PC-9 (cell line): Measurements from ENCODE around the gene METTL16. TPM values are rescaled to one million over a fixed set of nuclear protein-coding genes. Genes with fewer than 3 reads are reported as not detected.

ENCODE experiments used
- BruUV-seq: library from RNA; stranded (reverse); fragments of 400-500 nt; replicated peaks from 2 replicates; lab custom pipeline; 2021; lab: Mats Ljungman, UMichigan
- CTCF ChIA-PET: fragments of 300-600 bp; sonication (Branson Sonifier 250); formaldehyde crosslinking; loops from one replicate; lab custom pipeline; 2022; ENCODE audit warnings: antibody characterized with exemption; lab: Charles Lee
- POLR2A ChIA-PET: fragments of 300-600 bp; sonication (Branson Sonifier 250); formaldehyde crosslinking; loops from one replicate; lab custom pipeline; 2022; ENCODE audit warnings: antibody characterized with exemption; ENCODE audit not compliant: unreplicated experiment; lab: Charles Lee
- DNase-seq, 2 experiments: peaks; one replicate each; pipeline versions ENCODE4 v3.0.0 to v3.0.0-alpha.2; 2015 to 2022; ENCODE audit warnings: mixed read lengths in 1 of 2
- H2AFZ ChIP-seq: fragments of 200-600 bp; sonication (generic); 2 replicates; pipeline ENCODE4 v1.8.1; 2017; ENCODE audit warnings: antibody characterized with exemption
- H3F3A ChIP-seq: fragments of 200-600 bp; sonication (generic); 2 replicates; pipeline ENCODE4 v1.8.1; 2017; ENCODE audit warnings: antibody characterized with exemption, mild to moderate bottlenecking, low read depth; ENCODE audit not compliant: insufficient read depth
- H3K27ac ChIP-seq: fragments of 200-600 bp; sonication (generic); 2 replicates; pipeline ENCODE4 v1.6.1; 2016; ENCODE audit warnings: mixed run types
- H3K27me3 ChIP-seq: fragments of 200-600 bp; sonication (generic); 2 replicates; pipeline ENCODE4 v1.6.1; 2016; ENCODE audit warnings: low read depth, mixed run types; ENCODE audit not compliant: insufficient read depth
- H3K36me3 ChIP-seq: fragments of 200-600 bp; sonication (generic); 2 replicates; pipeline ENCODE4 v1.6.1; 2016; ENCODE audit warnings: low read depth, mixed run types
- H3K4me1 ChIP-seq: fragments of 200-600 bp; sonication (generic); replicated peaks from 2 replicates; pipeline ENCODE4 v1.6.1; 2016; ENCODE audit warnings: mixed run types; ENCODE audit not compliant: insufficient read depth
- H3K4me2 ChIP-seq: fragments of 200-600 bp; sonication (generic); 2 replicates; pipeline ENCODE4 v1.6.1; 2017; ENCODE audit warnings: mixed run types
- H3K4me3 ChIP-seq: fragments of 200-600 bp; sonication (generic); 2 replicates; pipeline ENCODE4 v1.6.1; 2016; ENCODE audit warnings: mixed run types
- H3K79me2 ChIP-seq: fragments of 200-600 bp; sonication (generic); 2 replicates; pipeline ENCODE4 v1.6.1; 2017; ENCODE audit warnings: low read depth, mixed run types
- H3K9me2 ChIP-seq: fragments of 200-600 bp; sonication (generic); 2 replicates; pipeline ENCODE4 v1.8.1; 2017; ENCODE audit warnings: mild to moderate bottlenecking; ENCODE audit not compliant: insufficient read depth
- H3K9me3 ChIP-seq: fragments of 200-600 bp; sonication (generic); 2 replicates; pipeline ENCODE4 v1.8.1; 2016; ENCODE audit warnings: low read depth; ENCODE audit not compliant: insufficient read depth
- H4K20me1 ChIP-seq: fragments of 200-600 bp; sonication (generic); 2 replicates; pipeline ENCODE4 v1.8.1; 2017; ENCODE audit not compliant: insufficient read depth
- EZH2 ChIP-seq: fragments of 200-600 bp; sonication (generic); IDR thresholded peaks from 2 replicates; pipeline ENCODE4 v1.8.0; 2017; ENCODE audit warnings: antibody characterized with exemption, low read depth
- intact Hi-C: fragments of 100-400 bp; cut with micrococcal nuclease; formaldehyde crosslinking; loops from one replicate; pipeline ENCODE4 v1.10.0; 2022; ENCODE audit not compliant: unreplicated experiment
- total RNA-seq: library from RNA; stranded (reverse); gene quantifications from 2 replicates; pipeline ENCODE4 v1.2.3, GENCODE V29; 2021
- TF ChIP-seq, protein P1 (sequence below): fragments of 200-600 bp; sonication (generic); conservative IDR thresholded peaks from 2 replicates; pipeline ENCODE4 v1.6.1; 2017; ENCODE audit warnings: mixed run types, antibody characterized with exemption, mild to moderate bottlenecking, moderate library complexity

Gene METTL16
- total RNA-seq, 1 experiment from 2014 or later: 46.2 TPM

DNA sequence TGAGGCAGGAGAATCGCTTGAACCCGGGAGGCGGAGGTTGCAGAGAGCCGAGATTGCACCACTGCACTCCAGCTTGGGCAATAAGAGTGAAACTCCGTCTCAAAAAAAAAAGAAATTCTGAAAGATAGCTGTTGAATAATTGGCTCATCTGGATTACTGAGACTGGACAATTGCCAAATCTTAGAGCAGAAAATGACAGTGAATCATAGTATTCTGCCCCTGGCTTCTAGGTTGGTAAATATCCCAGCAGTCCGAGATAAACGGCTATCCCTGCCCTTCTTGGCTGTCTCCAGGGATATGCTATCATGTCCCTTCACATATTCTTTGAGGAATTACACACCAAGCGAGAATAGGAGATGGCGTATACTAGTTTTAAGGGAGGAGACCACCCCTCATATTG, 35.5 kb upstream of the METTL16 start:
- POLR2A ChIA-PET: interaction anchor here (0.6 kb wide), 1 partner anchor 162 kb away, joined by 15 read pairs; no protein-coding TSS in a partner anchor
- no TSS peak for BruUV-seq
- Histone ChIP-seq H3F3A (peaks cover 9% of the 10 kb centered on the region; the same call in 1 of the 2 replicates), H3K79me2 (no peaks in the 10 kb centered on the region), H3K4me2 (peak overlapping the region; percentile 33; the same call in 1 of the 2 replicates), H3K4me3 (no peak overlapping the region), H2AFZ (no peak overlapping the region), H4K20me1 (no peaks in the 10 kb centered on the region), H3K9me3 (no peaks in the 10 kb centered on the region), H3K9me2 (no peaks in the 10 kb centered on the region), H3K27ac (no peak overlapping the region), H3K27me3 (no peaks in the 10 kb centered on the region), H3K36me3 (no peaks in the 10 kb centered on the region), H3K4me1 (0 out of 2 replicates have a peak, but pooled peaks cover 8% of the 10 kb centered on the region)
- CTCF ChIA-PET: interaction anchor here (0.6 kb wide), 1 partner anchor 88 kb away, joined by 4 read pairs; no protein-coding TSS in a partner anchor
- intact Hi-C loops: no loop called here
- TF ChIP-seq, protein P1, sequence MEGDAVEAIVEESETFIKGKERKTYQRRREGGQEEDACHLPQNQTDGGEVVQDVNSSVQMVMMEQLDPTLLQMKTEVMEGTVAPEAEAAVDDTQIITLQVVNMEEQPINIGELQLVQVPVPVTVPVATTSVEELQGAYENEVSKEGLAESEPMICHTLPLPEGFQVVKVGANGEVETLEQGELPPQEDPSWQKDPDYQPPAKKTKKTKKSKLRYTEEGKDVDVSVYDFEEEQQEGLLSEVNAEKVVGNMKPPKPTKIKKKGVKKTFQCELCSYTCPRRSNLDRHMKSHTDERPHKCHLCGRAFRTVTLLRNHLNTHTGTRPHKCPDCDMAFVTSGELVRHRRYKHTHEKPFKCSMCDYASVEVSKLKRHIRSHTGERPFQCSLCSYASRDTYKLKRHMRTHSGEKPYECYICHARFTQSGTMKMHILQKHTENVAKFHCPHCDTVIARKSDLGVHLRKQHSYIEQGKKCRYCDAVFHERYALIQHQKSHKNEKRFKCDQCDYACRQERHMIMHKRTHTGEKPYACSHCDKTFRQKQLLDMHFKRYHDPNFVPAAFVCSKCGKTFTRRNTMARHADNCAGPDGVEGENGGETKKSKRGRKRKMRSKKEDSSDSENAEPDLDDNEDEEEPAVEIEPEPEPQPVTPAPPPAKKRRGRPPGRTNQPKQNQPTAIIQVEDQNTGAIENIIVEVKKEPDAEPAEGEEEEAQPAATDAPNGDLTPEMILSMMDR: no peak
- no peak for TF ChIP-seq EZH2
- DNase-seq: no peak

- Histone ChIP-seq H3F3A (peaks cover 9% of the 10 kb centered on the region; the same call in 1 of the 2 replicates), H3K79me2 (no peaks in the 10 kb centered on the region), H3K4me1 (0 out of 2 replicates have a peak, but pooled peaks cover 8% of the 10 kb centered on the region), H4K20me1 (no peaks in the 10 kb centered on the region), H3K27ac (no peak overlapping the region), H3K4me2 (no peak overlapping the region), H3K36me3 (no peaks in the 10 kb centered on the region), H3K9me2 (no peaks in the 10 kb centered on the region), H2AFZ (no peak overlapping the region), H3K27me3 (no peaks in the 10 kb centered on the region), H3K4me3 (no peak overlapping the region), H3K9me3 (no peaks in the 10 kb centered on the region)
- ChIA-PET POLR2A (no interaction called here), CTCF (no interaction called here)
- TF ChIP-seq, protein P1: no peak
- no peak for TF ChIP-seq EZH2
- no TSS peak for BruUV-seq
- intact Hi-C loops: no loop called here
- DNase-seq: no peak
Observed at GRCh38 chr17:2545393-2545792, 33.7 kb upstream of the METTL16 start.

DNA sequence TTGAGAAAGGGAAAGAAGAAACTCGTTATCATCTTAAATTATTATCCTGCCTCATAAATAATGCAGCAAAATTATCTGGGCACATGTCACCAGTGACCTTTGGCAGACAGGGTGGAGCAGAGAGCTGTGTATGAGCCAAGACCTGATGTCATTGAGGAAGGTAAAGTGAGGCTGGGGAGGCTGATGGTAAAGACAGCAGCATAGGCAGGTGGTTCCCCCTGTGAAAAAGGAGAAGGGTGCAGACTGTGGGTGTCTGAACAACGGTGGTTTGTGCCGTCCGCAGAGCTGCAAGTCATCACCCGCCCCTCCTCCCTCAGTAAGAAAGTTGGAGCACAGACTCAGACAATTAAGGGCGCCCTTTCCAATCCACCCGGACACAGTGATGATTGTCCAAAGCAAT, 30.8 kb upstream of the METTL16 start:
- Histone ChIP-seq H3K36me3 (no peaks in the 10 kb centered on the region), H3K9me3 (no peaks in the 10 kb centered on the region), H2AFZ (no peak overlapping the region), H3K27ac (no peak overlapping the region), H3F3A (peaks cover 5% of the 10 kb centered on the region; the same call in 1 of the 2 replicates), H4K20me1 (no peaks in the 10 kb centered on the region), H3K4me2 (no peak overlapping the region), H3K9me2 (no peaks in the 10 kb centered on the region), H3K79me2 (no peaks in the 10 kb centered on the region), H3K27me3 (no peaks in the 10 kb centered on the region), H3K4me3 (no peak overlapping the region), H3K4me1 (0 out of 2 replicates have a peak, but pooled peaks cover 2% of the 10 kb centered on the region)
- BruUV-seq: no TSS peak
- POLR2A ChIA-PET: no interaction called here
- intact Hi-C loops: no loop called here
- CTCF ChIA-PET: no interaction called here
- no peak for DNase-seq
- TF ChIP-seq, protein P1: no peak
- no peak for TF ChIP-seq EZH2
